A549 treated with DMSO at 1 μM for 4 hours (cell line): ENCODE results near the gene LRCH4. TPM values are rescaled to one million over a fixed set of nuclear protein-coding genes. Genes with fewer than 3 reads are reported as not detected.

ENCODE experiments used
- total RNA-seq: library from RNA; stranded (reverse); fragments of 200-300 nt; extraction: Qiagen RNA extraction; gene quantifications from 5 replicates; pipeline ENCODE4 v1.2.3, GENCODE V29; 2022; ENCODE audit warnings: low read depth

The LRCH4 gene, protein sequence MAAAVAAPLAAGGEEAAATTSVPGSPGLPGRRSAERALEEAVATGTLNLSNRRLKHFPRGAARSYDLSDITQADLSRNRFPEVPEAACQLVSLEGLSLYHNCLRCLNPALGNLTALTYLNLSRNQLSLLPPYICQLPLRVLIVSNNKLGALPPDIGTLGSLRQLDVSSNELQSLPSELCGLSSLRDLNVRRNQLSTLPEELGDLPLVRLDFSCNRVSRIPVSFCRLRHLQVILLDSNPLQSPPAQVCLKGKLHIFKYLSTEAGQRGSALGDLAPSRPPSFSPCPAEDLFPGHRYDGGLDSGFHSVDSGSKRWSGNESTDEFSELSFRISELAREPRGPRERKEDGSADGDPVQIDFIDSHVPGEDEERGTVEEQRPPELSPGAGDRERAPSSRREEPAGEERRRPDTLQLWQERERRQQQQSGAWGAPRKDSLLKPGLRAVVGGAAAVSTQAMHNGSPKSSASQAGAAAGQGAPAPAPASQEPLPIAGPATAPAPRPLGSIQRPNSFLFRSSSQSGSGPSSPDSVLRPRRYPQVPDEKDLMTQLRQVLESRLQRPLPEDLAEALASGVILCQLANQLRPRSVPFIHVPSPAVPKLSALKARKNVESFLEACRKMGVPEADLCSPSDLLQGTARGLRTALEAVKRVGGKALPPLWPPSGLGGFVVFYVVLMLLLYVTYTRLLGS
- 12.9 to 16.1 TPM (median 14.0 TPM) in 5 replicates for total RNA-seq

DNA sequence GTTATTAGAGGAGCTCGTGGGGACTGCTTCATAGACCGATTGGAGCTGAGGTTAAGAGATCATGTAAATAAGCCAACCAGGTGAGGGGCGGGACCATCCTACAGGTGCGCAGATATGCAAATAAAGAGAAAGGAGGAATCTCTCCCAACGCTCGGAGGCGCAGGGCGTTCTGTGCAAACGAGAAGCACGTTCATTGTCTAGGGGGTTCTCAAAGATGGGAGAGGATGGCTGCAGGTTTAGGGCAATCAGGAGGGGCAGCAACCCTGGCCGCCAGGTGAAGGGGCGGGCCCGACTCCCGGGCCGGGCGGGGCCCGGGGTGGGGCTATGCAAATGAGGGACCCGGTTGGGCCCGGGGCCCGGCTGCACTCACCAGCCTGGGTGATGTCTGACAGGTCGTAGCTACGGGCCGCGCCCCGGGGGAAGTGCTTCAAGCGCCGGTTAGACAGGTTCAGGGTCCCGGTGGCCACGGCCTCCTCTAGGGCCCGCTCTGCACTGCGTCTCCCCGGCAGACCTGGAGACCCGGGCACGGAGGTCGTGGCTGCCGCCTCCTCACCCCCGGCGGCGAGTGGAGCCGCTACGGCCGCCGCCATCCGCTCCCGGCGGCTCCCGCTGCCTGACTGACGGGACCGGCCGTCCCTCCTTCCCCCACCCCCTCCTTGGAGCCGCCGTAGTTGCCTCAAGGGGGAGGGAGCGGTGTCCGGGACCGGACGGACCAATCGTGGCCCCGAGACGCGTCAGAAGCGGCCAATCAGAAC is at the start of gene LRCH4:
Gene LRCH4, minus strand, starts transcription at position 619 of the 755 bp plus-strand sequence. Its CDS starts 29 bp downstream, at position 590.

DNA sequence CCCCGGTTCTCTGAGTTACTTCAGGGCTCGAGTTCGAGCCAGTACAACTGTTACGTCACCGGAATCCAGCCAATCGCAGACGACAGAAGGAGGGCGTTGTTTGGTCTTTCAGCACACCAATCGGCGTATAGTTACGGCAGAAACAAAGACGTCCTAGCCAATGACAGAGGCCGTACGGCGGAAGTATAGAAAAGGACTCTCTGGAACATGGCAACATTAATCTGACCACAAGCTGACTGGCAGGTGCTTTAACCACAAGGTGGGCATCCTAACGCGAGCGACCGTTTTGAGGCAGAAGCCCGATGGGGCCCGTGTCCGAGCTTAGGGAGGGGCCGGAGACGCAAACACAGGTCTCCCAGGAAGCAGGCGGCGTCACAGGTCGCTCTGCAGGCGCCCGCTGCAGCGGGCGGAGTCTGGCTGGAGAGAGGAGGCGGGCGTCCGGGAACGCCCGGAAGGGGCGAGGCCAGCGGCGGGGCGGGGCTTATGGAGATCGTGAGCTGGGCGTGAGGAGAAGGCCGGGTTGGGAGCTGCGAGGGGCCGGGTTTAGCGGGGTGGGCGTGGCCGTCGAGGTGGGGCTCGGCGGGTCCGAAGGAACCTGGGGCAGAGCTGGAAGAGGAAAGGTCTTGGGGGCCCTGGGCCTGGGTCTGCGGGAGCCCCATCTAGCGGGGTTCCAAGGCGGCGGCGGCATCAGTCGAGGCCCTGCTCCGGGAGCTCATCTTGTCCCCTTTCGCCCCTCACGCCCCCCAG is 26.2 kb upstream of the LRCH4 start, which contains the start of gene MOSPD3:
Gene MOSPD3, plus strand, starts transcription at position 558 of the 747 bp plus-strand sequence. CDS start 252 bp downstream, outside the sequence.

DNA sequence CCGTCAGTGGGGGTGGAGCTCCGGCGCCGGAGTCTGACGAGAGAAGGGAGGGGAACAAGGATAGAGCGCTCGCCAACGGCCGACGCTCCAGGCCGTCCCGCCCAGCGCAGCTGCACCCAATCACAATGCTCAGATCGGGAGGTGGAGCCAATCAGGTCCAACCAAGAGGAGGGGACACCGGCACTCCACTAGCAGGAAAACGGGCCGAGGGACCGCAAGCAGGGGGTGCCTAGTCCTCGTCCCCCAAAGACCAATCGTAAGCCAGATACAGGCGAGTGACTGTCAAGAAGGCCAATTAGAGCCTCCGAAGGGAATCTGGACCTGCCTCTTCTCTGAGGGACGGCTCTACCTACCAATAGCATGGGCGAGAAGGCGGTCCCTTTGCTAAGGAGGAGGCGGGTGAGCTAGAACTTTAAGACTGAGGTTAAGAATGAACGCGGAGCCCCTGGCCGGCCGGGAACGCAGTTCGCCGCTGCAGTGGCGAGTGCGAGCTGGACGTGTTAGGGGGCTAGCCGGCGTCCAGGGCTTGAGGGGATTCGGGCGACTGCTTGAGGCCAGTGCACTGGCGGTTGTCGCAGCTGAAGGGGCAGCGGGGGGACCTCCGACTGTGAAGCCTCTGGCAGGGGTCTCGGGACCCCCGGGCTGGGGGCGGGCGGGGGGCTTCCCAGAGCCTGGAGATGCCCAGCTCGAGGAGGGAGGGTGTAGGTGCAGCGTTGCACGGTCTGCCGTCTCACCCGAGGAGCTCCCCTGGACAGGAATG is 517 bp upstream of the LRCH4 start, which contains the start of gene FBXO24:
Gene FBXO24, plus strand, starts transcription at position 63 of the 760 bp plus-strand sequence. Its CDS starts 298 bp downstream, at position 361.

DNA sequence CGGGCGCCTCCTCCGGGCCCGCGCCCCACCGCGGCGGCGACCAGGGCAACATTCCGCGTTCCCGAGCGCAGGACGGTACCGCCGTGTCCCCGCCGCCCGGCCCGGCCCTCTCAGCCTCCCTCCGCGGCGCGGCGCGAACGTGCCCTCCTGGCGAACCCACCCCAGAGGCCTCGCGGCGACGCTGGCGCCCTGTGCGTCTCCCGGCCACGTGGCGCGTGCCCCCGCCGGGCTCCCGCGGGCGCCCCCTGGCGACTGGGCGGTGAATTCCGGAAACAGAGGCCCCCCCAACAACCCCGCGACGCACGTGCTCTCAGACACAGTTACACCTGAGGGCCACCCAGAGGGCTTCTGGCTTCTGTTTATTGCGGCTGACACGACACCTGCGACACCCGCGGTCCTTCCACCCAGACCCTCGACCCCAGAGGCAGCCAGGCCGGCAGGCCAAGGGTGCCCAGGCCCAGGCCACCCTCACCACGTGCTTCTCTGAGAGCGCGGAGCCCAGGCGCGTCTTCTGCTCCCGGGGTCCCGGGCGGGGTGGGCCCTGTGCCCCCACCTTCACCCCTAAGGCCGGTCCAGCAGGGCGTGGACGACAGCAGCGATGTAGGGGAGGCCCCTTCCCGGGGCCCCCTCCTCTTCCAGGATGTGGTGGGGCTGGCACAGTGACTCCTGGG is 12.1 kb downstream of the LRCH4 start, which contains the start of gene SAP25:
Gene SAP25, minus strand, starts transcription at position 210 of the 671 bp plus-strand sequence. Its CDS starts 158 bp downstream, at position 52.

DNA sequence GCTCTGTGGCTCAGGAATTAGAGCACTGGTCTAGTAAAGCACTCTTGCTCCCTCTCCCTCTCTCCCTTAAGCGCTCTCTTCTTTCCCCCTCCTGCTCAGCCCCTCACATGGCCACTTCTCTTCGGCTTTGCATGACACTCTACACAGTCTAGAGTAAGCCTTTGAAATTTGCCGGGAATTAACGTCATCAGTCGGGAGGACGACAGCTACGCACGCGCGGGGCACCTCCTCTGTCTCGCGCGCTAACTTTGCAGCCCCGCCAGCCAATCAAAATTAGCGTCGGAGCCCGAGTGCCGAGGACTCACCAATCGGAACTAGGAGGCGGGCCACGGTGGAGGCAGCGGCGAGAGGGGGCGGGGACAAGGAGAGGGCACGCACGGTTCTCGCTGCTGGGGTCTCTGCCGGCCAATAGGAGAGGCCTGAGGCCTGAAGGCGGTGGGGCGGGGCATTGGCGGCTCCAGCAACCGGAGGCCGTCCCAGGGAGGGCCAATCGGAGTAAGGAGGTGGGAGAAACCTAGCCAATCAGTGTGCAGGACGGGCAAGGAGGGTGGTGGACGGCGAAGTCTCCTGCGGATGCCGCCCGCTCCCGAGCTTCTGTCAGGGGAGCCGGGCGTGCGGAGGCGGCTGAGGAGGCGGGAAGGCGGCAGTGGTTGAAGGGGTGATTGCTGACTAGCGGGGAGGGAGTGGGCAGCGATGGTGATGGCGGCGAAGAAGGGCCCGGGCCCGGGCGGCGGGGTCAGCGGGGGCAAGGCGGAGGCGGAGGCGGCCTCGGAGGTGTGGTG is 47.1 kb downstream of the LRCH4 start, which contains the start of gene AGFG2:
Gene AGFG2, plus strand, starts transcription at position 550 of the 782 bp plus-strand sequence. Its CDS starts 144 bp downstream, at position 694.

Other genes with a start within 250 kb of the LRCH4 start
- gene PILRB, start 228.0 kb downstream of the LRCH4 start, total RNA-seq: 20.2 to 38.1 TPM (median 31.9 TPM) in 5 replicates
- gene PILRA, start 212.6 kb downstream of the LRCH4 start, total RNA-seq: 3.4 to 5.8 TPM (median 5.2 TPM) in 5 replicates
- 1.2 to 1.8 TPM (median 1.5 TPM) in 5 replicates for gene ZCWPW1, start 157.4 kb downstream of the LRCH4 start, total RNA-seq
- 39.3 to 50.6 TPM (median 43.3 TPM) in 5 replicates for gene MEPCE, start 156.3 kb downstream of the LRCH4 start, total RNA-seq
- gene PPP1R35, start 149.6 kb downstream of the LRCH4 start, total RNA-seq: 27.7 to 53.3 TPM (median 48.9 TPM) in 5 replicates
- gene SPACDR, start 121.9 kb downstream of the LRCH4 start, total RNA-seq: 0.45 to 0.90 TPM (median 0.75 TPM) in 4 of 5 replicates, not detected in the other
- gene TSC22D4, start 106.9 kb downstream of the LRCH4 start, total RNA-seq: 27.0 to 38.4 TPM (median 33.2 TPM) in 5 replicates
- gene NYAP1, start 102.2 kb downstream of the LRCH4 start, total RNA-seq: 0.52 to 1.1 TPM (median 0.85 TPM) in 5 replicates
- 8.5 to 16.0 TPM (median 12.5 TPM) in 5 replicates for gene AGFG2, start 46.9 kb downstream of the LRCH4 start, total RNA-seq
- gene SAP25, start 12.2 kb downstream of the LRCH4 start, total RNA-seq: 0.28 to 0.88 TPM (median 0.68 TPM) in 4 of 5 replicates, not detected in the other
- gene FBXO24, start 199 bp upstream of the LRCH4 start, total RNA-seq: 0.12 to 0.24 TPM (median 0.22 TPM) in 5 replicates
- gene PCOLCE, start 16.2 kb upstream of the LRCH4 start, total RNA-seq: 4.9 to 11.2 TPM (median 8.6 TPM) in 5 replicates
- gene MOSPD3, start 26.4 kb upstream of the LRCH4 start, total RNA-seq: 17.2 to 20.3 TPM (median 18.1 TPM) in 5 replicates
- gene TFR2, start 55.4 kb upstream of the LRCH4 start, total RNA-seq: 2.3 to 3.1 TPM (median 2.6 TPM) in 5 replicates
- not detected in 5 replicates for gene ACTL6B, start 70.3 kb upstream of the LRCH4 start, total RNA-seq
- 196 to 273 TPM (median 234 TPM) in 5 replicates for gene GNB2, start 87.6 kb upstream of the LRCH4 start, total RNA-seq
- gene GIGYF1, start 108.1 kb upstream of the LRCH4 start, total RNA-seq: 15.2 to 24.0 TPM (median 19.9 TPM) in 5 replicates
- 73.4 to 102 TPM (median 92.0 TPM) in 5 replicates for gene POP7, start 120.0 kb upstream of the LRCH4 start, total RNA-seq
- gene EPO, start 134.3 kb upstream of the LRCH4 start, total RNA-seq: 0.07 to 0.09 TPM in 2 of 5 replicates, not detected in the others
- not detected in 5 replicates for gene ZAN, start 147.5 kb upstream of the LRCH4 start, total RNA-seq
- gene EPHB4, start 241.4 kb upstream of the LRCH4 start, total RNA-seq: 34.2 to 45.6 TPM (median 41.5 TPM) in 5 replicates